Skin epidermis (tissue), 12 donors: Measurements from ENCODE around the gene HPS3.
"Not testable (repeated sequence)": the region's sequence is repeated elsewhere in the genome, so short reads cannot be mapped to it uniquely, and the experiment has no call there.

Experiments
- H3K27ac ChIP-seq, 21 experiments: fragments of 200-600 bp; sonication (generic) in 11 of 21; one replicate each; pipeline ENCODE4 v1.5.0; 2020; ENCODE audit warnings: mild to moderate bottlenecking in 3 of 21, inconsistent platforms in 2 of 21, moderate library complexity in 2 of 21
- H3K4me3 ChIP-seq, 7 experiments: fragments of 200-600 bp; sonication (generic) in 2 of 7; one replicate each; pipeline ENCODE4 v1.5.0; 2020; ENCODE audit warnings: inconsistent platforms in 2 of 7, mild to moderate bottlenecking in 2 of 7, moderate library complexity in 1 of 7

HPS3 gene

GRCh38 chr3:149180057-149180573, 50.7 kb downstream of the HPS3 start:
- Histone ChIP-seq H3K4me3 (no peak overlapping the region), H3K27ac (peak overlapping the region in 7 of 21 experiments; percentile 13 to 69 (median 51))

GRCh38 chr3:149181182-149181581, 51.7 kb downstream of the HPS3 start:
- no peak overlapping the region for H3K4me3 ChIP-seq
- H3K27ac ChIP-seq = peak overlapping the region in 2 of 21 experiments; percentile 1 to 56

GRCh38 chr3:149186219-149186618, 56.8 kb downstream of the HPS3 start:
- Histone ChIP-seq H3K27ac (no peak overlapping the region), H3K4me3 (no peak overlapping the region)

- H3K27ac ChIP-seq = no peak overlapping the region
Observed at GRCh38 chr3:149186721-149187120, 57.3 kb downstream of the HPS3 start.

GRCh38 chr3:149188494-149188893, 59.1 kb downstream of the HPS3 start:
- Histone ChIP-seq H3K27ac (no peak overlapping the region), H3K4me3 (no peak overlapping the region)

More at GRCh38 chr3:149186721-149187120, 57.3 kb downstream of the HPS3 start:
- no peak overlapping the region for H3K4me3 ChIP-seq

- H3K27ac ChIP-seq = no peak overlapping the region
Observed at GRCh38 chr3:149195221-149195620, 65.8 kb downstream of the HPS3 start.

GRCh38 chr3:149196805-149197592, 67.6 kb downstream of the HPS3 start:
- not testable (repeated sequence) for H3K27ac ChIP-seq, H3K4me3 ChIP-seq

More at GRCh38 chr3:149195221-149195620, 65.8 kb downstream of the HPS3 start:
- H3K4me3 ChIP-seq = no peak overlapping the region

GRCh38 chr3:149197669-149198068, 68.2 kb downstream of the HPS3 start:
- no peak overlapping the region for H3K4me3 ChIP-seq
- no peak overlapping the region for H3K27ac ChIP-seq

GRCh38 chr3:149198611-149199010, 69.2 kb downstream of the HPS3 start:
- Histone ChIP-seq H3K27ac (no peak overlapping the region), H3K4me3 (no peak overlapping the region)

- no peak overlapping the region for H3K4me3 ChIP-seq
- H3K27ac ChIP-seq = no peak overlapping the region
Observed at GRCh38 chr3:149199474-149199873, 70.0 kb downstream of the HPS3 start.

GRCh38 chr3:149203758-149204157, 74.3 kb downstream of the HPS3 start:
- no peak overlapping the region for H3K4me3 ChIP-seq
- H3K27ac ChIP-seq = no peak overlapping the region

GRCh38 chr3:149204390-149204991, 75.1 kb downstream of the HPS3 start:
- Histone ChIP-seq H3K4me3 (no peak overlapping the region), H3K27ac (no peak overlapping the region)

GRCh38 chr3:149207475-149207874, 78.0 kb downstream of the HPS3 start:
- Histone ChIP-seq H3K27ac (no peak overlapping the region), H3K4me3 (no peak overlapping the region)

GRCh38 chr3:149209431-149209830, 80.0 kb downstream of the HPS3 start:
- Histone ChIP-seq H3K4me3 (no peak overlapping the region), H3K27ac (no peak overlapping the region)

- no peak overlapping the region for H3K27ac ChIP-seq
Observed at GRCh38 chr3:149212386-149212785, 82.9 kb downstream of the HPS3 start.

GRCh38 chr3:149214702-149215101, 85.3 kb downstream of the HPS3 start:
- H3K27ac ChIP-seq = no peak overlapping the region
- H3K4me3 ChIP-seq = no peak overlapping the region

More at GRCh38 chr3:149212386-149212785, 82.9 kb downstream of the HPS3 start:
- no peak overlapping the region for H3K4me3 ChIP-seq

GRCh38 chr3:149215515-149215914, 86.1 kb downstream of the HPS3 start:
- Histone ChIP-seq H3K27ac (no peak overlapping the region), H3K4me3 (no peak overlapping the region)

GRCh38 chr3:149216193-149216869, 86.9 kb downstream of the HPS3 start:
- peak overlapping the region in 1 of 21 experiments; percentile 2 for H3K27ac ChIP-seq

GRCh38 chr3:149217347-149217746, 87.9 kb downstream of the HPS3 start:
- Histone ChIP-seq H3K27ac (no peak overlapping the region), H3K4me3 (no peak overlapping the region)

More at GRCh38 chr3:149216193-149216869, 86.9 kb downstream of the HPS3 start:
- H3K4me3 ChIP-seq = no peak overlapping the region

GRCh38 chr3:149219380-149220121, 90.1 kb downstream of the HPS3 start:
- peak overlapping the region in 1 of 21 experiments; percentile 25 for H3K27ac ChIP-seq
- not testable (repeated sequence) for H3K4me3 ChIP-seq
